Brain microvascular endothelial cell (primary cell): ENCODE data around the gene AKT3.
A peak's percentile ranks its signal among the peaks of the same experiment; 100 is the strongest.

Experiments used
- DNase-seq: peaks from one replicate; pipeline ENCODE4 v3.0.0-alpha.2; 2020
- H3K27ac ChIP-seq: fragments of 250-450 bp; sonication (Bioruptor Pico); 2 replicates; pipeline ENCODE4 v1.5.1; 2020; ENCODE audit warnings: mild to moderate bottlenecking, moderate library complexity
- H3K27me3 ChIP-seq: fragments of 250-450 bp; sonication (Bioruptor Pico); replicated peaks from 2 replicates; pipeline ENCODE4 v1.5.1; 2020; ENCODE audit warnings: mild to moderate bottlenecking
- H3K36me3 ChIP-seq: fragments of 250-450 bp; sonication (Bioruptor Pico); replicated peaks from 2 replicates; pipeline ENCODE4 v1.5.1; 2020; ENCODE audit warnings: mild to moderate bottlenecking
- H3K4me3 ChIP-seq: 2 replicates; pipeline ENCODE4 v1.5.1; 2011; ENCODE audit warnings: low read depth, mild to moderate bottlenecking, control low read depth, low read length, moderate library complexity
- in situ Hi-C: cut with HindIII; loops from 2 replicates; pipeline ENCODE4 v1.10.0; 2017; ENCODE audit warnings: low sequenced_read_pairs, low pct_ligation_motif_present
- TF ChIP-seq, protein P1 (sequence below): IDR thresholded peaks from 2 replicates; pipeline ENCODE4 v1.5.1; 2011; ENCODE audit warnings: low read depth, mild to moderate bottlenecking, moderate library complexity, low read length, control low read depth, inconsistent platforms; ENCODE audit errors: missing control alignments

Gene AKT3

DNA sequence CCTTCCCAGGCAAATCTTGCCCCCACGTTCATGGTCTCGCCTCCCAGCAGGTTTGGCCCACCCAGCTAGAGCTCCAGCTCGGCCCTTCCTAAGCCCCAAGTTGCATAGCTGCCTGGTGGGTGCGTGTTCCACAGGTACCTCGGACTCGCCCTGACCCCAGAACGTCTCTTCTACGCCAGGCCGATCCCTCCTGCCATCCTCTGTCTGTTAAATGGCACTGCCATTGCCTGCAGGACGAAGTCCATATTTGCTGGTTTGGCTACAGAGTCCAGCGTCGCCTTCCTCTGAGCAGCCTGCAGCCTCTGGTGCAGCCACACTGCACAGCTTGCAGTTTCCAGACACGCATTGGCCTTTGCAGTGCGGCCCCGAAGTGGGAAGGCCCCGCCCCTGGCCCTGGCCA lies 366.1 kb downstream of the AKT3 start:
- H3K27ac ChIP-seq = no peak overlapping the region
- TF ChIP-seq, protein P1, sequence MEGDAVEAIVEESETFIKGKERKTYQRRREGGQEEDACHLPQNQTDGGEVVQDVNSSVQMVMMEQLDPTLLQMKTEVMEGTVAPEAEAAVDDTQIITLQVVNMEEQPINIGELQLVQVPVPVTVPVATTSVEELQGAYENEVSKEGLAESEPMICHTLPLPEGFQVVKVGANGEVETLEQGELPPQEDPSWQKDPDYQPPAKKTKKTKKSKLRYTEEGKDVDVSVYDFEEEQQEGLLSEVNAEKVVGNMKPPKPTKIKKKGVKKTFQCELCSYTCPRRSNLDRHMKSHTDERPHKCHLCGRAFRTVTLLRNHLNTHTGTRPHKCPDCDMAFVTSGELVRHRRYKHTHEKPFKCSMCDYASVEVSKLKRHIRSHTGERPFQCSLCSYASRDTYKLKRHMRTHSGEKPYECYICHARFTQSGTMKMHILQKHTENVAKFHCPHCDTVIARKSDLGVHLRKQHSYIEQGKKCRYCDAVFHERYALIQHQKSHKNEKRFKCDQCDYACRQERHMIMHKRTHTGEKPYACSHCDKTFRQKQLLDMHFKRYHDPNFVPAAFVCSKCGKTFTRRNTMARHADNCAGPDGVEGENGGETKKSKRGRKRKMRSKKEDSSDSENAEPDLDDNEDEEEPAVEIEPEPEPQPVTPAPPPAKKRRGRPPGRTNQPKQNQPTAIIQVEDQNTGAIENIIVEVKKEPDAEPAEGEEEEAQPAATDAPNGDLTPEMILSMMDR = no peak
- in situ Hi-C loops = no loop called here
- H3K27me3 ChIP-seq = no peaks in the 10 kb centered on the region
- no peak for DNase-seq
- peaks cover 2% of the 10 kb centered on the region for H3K36me3 ChIP-seq
- H3K4me3 ChIP-seq = no peak overlapping the region

DNA sequence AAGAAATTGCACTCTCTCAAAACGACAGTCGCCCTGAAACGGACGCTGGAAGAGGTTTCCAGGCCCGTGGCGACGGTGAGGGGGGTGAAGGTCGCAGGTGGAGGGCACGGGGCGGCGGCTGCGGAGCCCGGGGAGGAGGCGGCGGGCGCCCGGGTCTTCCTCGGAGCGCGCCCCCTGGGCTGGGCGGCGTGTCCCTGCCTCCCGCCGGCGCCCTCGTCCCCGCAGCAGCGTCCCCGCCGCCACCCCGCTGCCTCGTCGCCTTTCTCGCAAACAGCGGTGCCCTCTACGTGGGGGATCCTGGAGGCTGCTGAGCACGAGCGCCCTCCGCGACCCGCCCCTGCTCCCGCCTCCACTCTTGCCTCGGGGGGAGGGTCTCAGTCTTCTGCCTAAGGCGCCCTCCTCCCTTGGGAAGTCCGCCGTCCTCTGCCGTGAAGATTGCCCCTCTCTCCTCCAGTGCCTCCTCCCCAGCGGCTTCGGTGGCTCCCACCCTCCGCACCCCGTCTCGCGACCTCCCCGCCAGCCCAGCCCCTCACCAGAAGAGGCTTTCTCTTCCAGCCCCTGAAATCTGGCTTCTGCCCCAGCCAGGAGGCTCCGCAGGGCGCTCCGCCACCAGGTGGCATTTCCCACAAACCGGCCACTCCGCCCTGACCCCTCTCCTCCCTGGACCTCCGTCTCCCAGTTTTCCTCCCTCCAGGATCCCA lies 366.8 kb downstream of the AKT3 start:
- H3K27me3 ChIP-seq = no peaks in the 10 kb centered on the region
- peaks cover 2% of the 10 kb centered on the region for H3K36me3 ChIP-seq
- in situ Hi-C loops = no loop called here
- H3K27ac ChIP-seq = no peak overlapping the region
- peak overlapping the region; percentile 54 for H3K4me3 ChIP-seq
- TF ChIP-seq, protein P1 = peak; percentile 69
- no peak for DNase-seq

DNA sequence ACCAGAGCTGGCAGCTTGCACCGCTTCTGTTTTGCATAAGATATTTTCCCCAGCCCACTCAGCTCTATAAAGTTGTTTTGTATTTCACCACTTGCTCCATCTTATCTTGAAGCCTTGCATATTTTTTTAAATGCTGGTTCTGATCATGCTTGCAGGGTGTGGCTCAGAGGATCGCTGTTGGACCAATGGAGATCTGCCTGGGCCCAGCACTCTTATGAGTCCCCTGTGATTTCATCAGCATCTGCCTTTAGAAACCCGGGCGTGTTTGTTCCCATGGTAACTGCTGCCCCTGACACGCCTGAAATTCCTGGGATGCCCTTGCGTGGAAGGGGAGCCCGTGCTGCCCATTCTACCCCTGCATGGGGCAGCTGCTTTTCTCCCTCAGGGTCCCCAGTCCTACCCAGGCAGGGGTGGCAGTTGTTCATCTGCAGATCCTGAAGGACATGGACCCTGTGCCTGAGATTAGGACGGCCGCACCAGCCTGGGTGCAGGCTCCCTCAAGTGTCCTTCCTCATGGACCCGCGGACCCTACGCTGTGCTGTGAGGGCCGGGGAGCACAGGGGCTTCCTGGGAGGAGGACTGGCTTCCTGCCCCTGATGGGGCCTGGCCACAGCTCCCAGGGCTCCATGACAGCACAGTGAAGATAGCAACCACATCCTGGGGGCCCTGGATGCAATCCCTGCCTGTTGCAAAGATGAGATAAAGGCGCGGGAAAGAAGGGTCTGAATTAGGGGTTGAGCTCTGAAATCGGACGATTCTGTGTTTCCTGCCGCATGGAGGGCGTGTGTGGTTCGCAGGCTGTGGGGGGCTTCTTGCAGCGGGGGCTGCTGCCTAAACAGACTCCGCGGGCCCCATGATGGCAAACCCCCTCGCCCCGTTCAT lies 367.7 kb downstream of the AKT3 start:
- Histone ChIP-seq H3K4me3 (peak overlapping the region; percentile 54), H3K27me3 (no peaks in the 10 kb centered on the region), H3K36me3 (peaks cover 2% of the 10 kb centered on the region), H3K27ac (no peak overlapping the region)
- DNase-seq = peak; percentile 71
- TF ChIP-seq, protein P1 = no peak
- in situ Hi-C loops = no loop called here

DNA sequence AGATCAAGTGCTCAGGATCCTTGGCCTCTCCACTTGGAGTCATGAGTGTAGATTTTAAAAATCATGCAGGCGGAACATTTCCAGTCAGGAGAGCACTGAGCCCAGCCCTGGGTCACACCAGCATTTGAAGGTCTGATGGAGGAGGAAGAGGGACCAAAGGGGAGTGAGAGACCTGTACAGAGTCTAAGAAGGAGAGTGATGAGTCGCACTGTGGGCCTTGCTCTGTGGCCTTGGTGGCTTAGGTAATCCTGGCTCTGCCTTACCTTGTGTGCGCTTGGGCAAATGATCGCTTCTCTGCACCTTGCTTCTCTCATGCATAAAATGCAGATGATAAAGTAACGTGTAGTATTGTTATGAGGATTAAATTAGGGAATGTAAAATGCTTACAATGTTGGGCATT lies 368.9 kb downstream of the AKT3 start:
- Histone ChIP-seq H3K27me3 (no peaks in the 10 kb centered on the region), H3K27ac (no peak overlapping the region), H3K36me3 (peaks cover 2% of the 10 kb centered on the region), H3K4me3 (no peak overlapping the region)
- TF ChIP-seq, protein P1 = no peak
- no peak for DNase-seq
- in situ Hi-C loops = no loop called here

DNA sequence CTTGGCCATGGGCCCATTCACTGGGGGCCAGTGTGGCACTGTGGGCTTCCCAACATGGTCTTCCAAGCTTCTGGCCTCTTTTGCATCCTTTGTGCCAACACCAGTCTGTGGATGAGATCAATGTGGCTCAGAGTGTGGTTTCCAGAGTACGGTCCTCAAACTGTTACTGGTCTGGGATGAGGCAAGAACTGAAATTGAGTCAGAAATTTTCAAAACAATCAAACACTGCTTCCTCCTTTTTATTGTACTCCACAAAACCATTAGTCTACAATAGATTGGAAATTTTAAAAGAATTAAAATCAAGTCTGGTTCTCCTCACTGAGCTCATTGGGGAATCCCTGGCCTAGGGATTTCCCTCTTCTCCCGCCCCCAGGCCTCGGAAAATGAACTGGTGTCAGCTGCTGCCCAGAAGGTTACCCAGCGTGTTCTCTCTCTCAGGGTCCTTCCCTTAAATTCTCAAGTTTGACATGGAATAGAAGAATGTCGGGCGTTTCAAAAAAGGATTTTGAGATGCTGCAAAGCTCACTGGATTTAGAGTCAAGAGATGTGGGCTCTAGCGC lies 372.2 kb downstream of the AKT3 start:
- H3K4me3 ChIP-seq = no peak overlapping the region
- DNase-seq = no peak
- no peaks in the 10 kb centered on the region for H3K36me3 ChIP-seq
- H3K27me3 ChIP-seq = no peaks in the 10 kb centered on the region
- in situ Hi-C loops = no loop called here
- H3K27ac ChIP-seq = no peak overlapping the region
- TF ChIP-seq, protein P1 = no peak
